H1 (cell line): ENCODE data around the gene ALK. TPM values are rescaled to one million over a fixed set of nuclear protein-coding genes. Genes with fewer than 3 reads are reported as not detected.

Experiments
- NANOG ChIP-seq: IDR thresholded peaks from 2 replicates; pipeline ENCODE4 v1.6.1; 2011; ENCODE audit warnings: low read length, low read depth, mild to moderate bottlenecking, inconsistent platforms; ENCODE audit not compliant: insufficient read depth, poor library complexity, severe bottlenecking
- SUZ12 ChIP-seq: fragments of 200-600 bp; sonication (generic); IDR thresholded peaks from 2 replicates; pipeline ENCODE4 v1.6.1; 2012; ENCODE audit warnings: mild to moderate bottlenecking, inconsistent platforms, low read length, moderate library complexity, mixed read lengths
- TEAD4 ChIP-seq: IDR thresholded peaks from 2 replicates; pipeline ENCODE4 v1.6.1; 2012; ENCODE audit warnings: low read depth, low read length, inconsistent platforms, mixed read lengths
- polyA plus RNA-seq, 7 experiments: library from polyadenylated mRNA; depleted of rRNA in 3 of 7; stranded (reverse) in 5 of 7; unstranded in 2 of 7; fragments of >200 nt in 5 of 7; fragments of 200-250 nt in 2 of 7; gene quantifications; 1 replicate in 5 of 7; 2 replicates in 1 of 7; 4 replicates in 1 of 7; pipeline versions ENCODE4 v1.2.1 to v1.2.3, GENCODE V29; 2011 to 2013; ENCODE audit warnings: missing spikeins in 2 of 7, mixed read lengths in 2 of 7
- total RNA-seq: library from RNA; stranded (reverse); fragmentation: NEBNext Ultra II Directional; extraction: Animal tissue kit (Norgen Biotek cat#: 25700); gene quantifications from 2 replicates; pipeline ENCODE4 v1.2.1, GENCODE V29; 2021

The ALK gene
- total and polyA plus RNA-seq, 2 of the 8 experiments (the other 6 are each of a cell fraction or from before 2014, with no cell fraction given), result 0.02 to 0.09 TPM

DNA sequence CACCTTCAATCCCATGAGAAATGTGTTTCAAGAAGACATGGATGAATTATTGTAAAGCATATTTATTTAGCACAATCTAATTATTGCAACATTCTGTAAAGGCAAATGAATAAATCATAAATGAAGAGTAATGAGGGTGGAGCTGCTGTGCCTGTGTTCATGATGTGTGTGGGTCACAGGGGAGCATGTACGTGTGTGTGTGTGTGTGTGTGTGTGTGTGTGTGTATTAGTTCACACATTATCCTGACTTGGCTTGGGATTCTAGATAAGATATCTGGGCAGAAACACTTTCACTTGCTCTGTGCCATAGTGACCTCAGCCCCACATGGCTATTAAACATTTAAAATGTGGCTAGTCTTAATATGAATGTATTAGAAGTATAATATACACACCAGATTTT lies 361.8 kb downstream of the ALK start (continued):
- TF ChIP-seq SUZ12 (no peak), TEAD4 (no peak), NANOG (no peak)
